Colon (tissue), 2 donors: ENCODE data around the gene TBCB.
A peak's percentile ranks its signal among the peaks of the same experiment; 100 is the strongest.

Experiments used
- FAIRE-seq: peaks from 2 replicates; lab custom pipeline; 2012; peaks lifted over from hg19 to GRCh38; lab: Jason Lieb, UNC
- donor health status: control.
- donor health status: control.

Gene TBCB

GRCh38 chr19:36136964-36137686, 21.9 kb downstream of the TBCB start:
- no peak for FAIRE-seq

GRCh38 chr19:36139120-36139472, 23.8 kb downstream of the TBCB start:
- FAIRE-seq = no peak

- FAIRE-seq = no peak
Measured at GRCh38 chr19:36139473-36140303, 24.4 kb downstream of the TBCB start, which contains the start of gene CAPNS1. TSS of gene CAPNS1 (plus strand) at chr19:36140066. CDS start at chr19:36141012, 946 bp downstream.

- no peak for FAIRE-seq
Measured at GRCh38 chr19:36140304-36141038, 25.2 kb downstream of the TBCB start.

GRCh38 chr19:36141039-36141927, 26.0 kb downstream of the TBCB start:
- FAIRE-seq = no peak

GRCh38 chr19:36142046-36142445, 26.8 kb downstream of the TBCB start:
- no peak for FAIRE-seq

GRCh38 chr19:36142496-36142895, 27.2 kb downstream of the TBCB start:
- no peak for FAIRE-seq

GRCh38 chr19:36144624-36145023, 29.4 kb downstream of the TBCB start:
- FAIRE-seq = no peak

- FAIRE-seq = no peak
Measured at GRCh38 chr19:36149673-36150406, 34.6 kb downstream of the TBCB start.

- no peak for FAIRE-seq
Measured at GRCh38 chr19:36150586-36150985, 35.3 kb downstream of the TBCB start.

GRCh38 chr19:36151144-36152018, 36.1 kb downstream of the TBCB start:
- FAIRE-seq = no peak

- FAIRE-seq = no peak
Measured at GRCh38 chr19:36152019-36152351, 36.7 kb downstream of the TBCB start.

- FAIRE-seq = no peak
Measured at GRCh38 chr19:36152352-36153091, 37.3 kb downstream of the TBCB start, which contains the start of gene COX7A1. TSS of gene COX7A1 (minus strand) at chr19:36152447. CDS start at chr19:36152407, 40 bp downstream.

- FAIRE-seq = no peak
Measured at GRCh38 chr19:36153126-36153525, 37.9 kb downstream of the TBCB start.

- no peak for FAIRE-seq
Measured at GRCh38 chr19:36160821-36161596, 45.7 kb downstream of the TBCB start.

GRCh38 chr19:36163813-36164212, 48.5 kb downstream of the TBCB start:
- FAIRE-seq = no peak

- FAIRE-seq = peak; percentile 43
Measured at GRCh38 chr19:36169084-36169760, 54.0 kb downstream of the TBCB start.

GRCh38 chr19:36172852-36173251, 57.6 kb downstream of the TBCB start:
- FAIRE-seq = no peak
